ENCODE measurements around the gene SPA17. TPM values are rescaled to one million over a fixed set of nuclear protein-coding genes. Genes with fewer than 3 reads are reported as not detected.

Gene SPA17
- total and polyA plus RNA-seq, 2 of the 4 experiments (the other 2 are of a cell fraction) = 9.9 to 10.6 TPM

- TF ChIP-seq SMC3 (IDR thresholded peaks at IDR 0.05; ENCODE audit: low read depth, low read length) (no peak), RFX5 (IDR thresholded peaks at IDR 0.05; ENCODE audit: low read depth, low read length) (no peak), MXI1 (IDR thresholded peaks at IDR 0.05; ENCODE audit: borderline replicate concordance, low read depth, low read length) (no peak), BHLHE40 (IDR thresholded peaks at IDR 0.05; ENCODE audit: low read depth, low read length) (no peak), FOS (IDR thresholded peaks at IDR 0.05; ENCODE audit: low read depth, low read length) (no peak), NFE2L2 (IDR thresholded peaks at IDR 0.05; ENCODE audit: low read depth, low read length) (no peak), MAFK (IDR thresholded peaks at IDR 0.05; ENCODE audit: low read depth, low read length) (no peak), CHD1 (IDR thresholded peaks at IDR 0.05; ENCODE audit: low read depth, low read length) (no peak), POLR2A (IDR thresholded peaks at IDR 0.05; ENCODE audit: low read depth, low read length) (no peak), CEBPB (IDR thresholded peaks at IDR 0.05; ENCODE audit: low read depth, low read length) (no peak), RAD21 (IDR thresholded peaks at IDR 0.05; ENCODE audit: low read length) (no peak)
- TF ChIP-seq, protein P1, sequence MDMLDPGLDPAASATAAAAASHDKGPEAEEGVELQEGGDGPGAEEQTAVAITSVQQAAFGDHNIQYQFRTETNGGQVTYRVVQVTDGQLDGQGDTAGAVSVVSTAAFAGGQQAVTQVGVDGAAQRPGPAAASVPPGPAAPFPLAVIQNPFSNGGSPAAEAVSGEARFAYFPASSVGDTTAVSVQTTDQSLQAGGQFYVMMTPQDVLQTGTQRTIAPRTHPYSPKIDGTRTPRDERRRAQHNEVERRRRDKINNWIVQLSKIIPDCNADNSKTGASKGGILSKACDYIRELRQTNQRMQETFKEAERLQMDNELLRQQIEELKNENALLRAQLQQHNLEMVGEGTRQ (IDR thresholded peaks at IDR 0.05; ENCODE audit: low read depth, low read length) = no peak
- TF ChIP-seq, protein P2, sequence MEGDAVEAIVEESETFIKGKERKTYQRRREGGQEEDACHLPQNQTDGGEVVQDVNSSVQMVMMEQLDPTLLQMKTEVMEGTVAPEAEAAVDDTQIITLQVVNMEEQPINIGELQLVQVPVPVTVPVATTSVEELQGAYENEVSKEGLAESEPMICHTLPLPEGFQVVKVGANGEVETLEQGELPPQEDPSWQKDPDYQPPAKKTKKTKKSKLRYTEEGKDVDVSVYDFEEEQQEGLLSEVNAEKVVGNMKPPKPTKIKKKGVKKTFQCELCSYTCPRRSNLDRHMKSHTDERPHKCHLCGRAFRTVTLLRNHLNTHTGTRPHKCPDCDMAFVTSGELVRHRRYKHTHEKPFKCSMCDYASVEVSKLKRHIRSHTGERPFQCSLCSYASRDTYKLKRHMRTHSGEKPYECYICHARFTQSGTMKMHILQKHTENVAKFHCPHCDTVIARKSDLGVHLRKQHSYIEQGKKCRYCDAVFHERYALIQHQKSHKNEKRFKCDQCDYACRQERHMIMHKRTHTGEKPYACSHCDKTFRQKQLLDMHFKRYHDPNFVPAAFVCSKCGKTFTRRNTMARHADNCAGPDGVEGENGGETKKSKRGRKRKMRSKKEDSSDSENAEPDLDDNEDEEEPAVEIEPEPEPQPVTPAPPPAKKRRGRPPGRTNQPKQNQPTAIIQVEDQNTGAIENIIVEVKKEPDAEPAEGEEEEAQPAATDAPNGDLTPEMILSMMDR (conservative IDR thresholded peaks at IDR 0.05; ENCODE audit: low read depth, low read length) = no peak
- H2BK15ac ChIP-seq (ENCODE audit: low read depth, low read length) = no peak overlapping the region
- no peak for ATAC-seq (ENCODE audit: low read depth)
- no TSS peak for BruUV-seq (replicated peaks)
- H3K23ac ChIP-seq (ENCODE audit: low read depth, low read length) = no peak overlapping the region
- in situ Hi-C loops (cut with MboI; ENCODE audit: low sequenced_read_pairs) (loop anchor here (25.0 kb wide), 1 partner anchor 949 kb away; the partner anchor contains the start of gene STT3A), intact Hi-C loops (cut with micrococcal nuclease) (no loop called here), dilution Hi-C loops (cut with HindIII; ENCODE audit: low sequenced_read_pairs, unreplicated experiment) (no loop called here)
- H2AFZ ChIP-seq (replicated peaks; ENCODE audit: low read length, poor library complexity) = no peak overlapping the region
- no CpG with 5 or more reads among the region's 3 CpGs for WGBS, 2 experiments (ENCODE audit: extremely low coverage in 2 of 2, insufficient read length in 1 of 2)
- ChIA-PET CTCF (no interaction called here), POLR2A (ENCODE audit: unreplicated experiment) (no interaction called here)
- peaks cover 4% of the 10 kb centered on the region for H3K4me1 ChIP-seq (ENCODE audit: control insufficient read depth, insufficient read depth, low read length)
- H2BK120ac ChIP-seq (ENCODE audit: low read depth, low read length) = no peak overlapping the region
- H3K27ac ChIP-seq (ENCODE audit: insufficient read depth, low read length) = no peak overlapping the region
- no peak for DNase-seq
- H2BK5ac ChIP-seq (ENCODE audit: low read depth, low read length, poor library complexity, severe bottlenecking) = no peak overlapping the region
- H3K4ac ChIP-seq (ENCODE audit: low read depth, low read length) = no peak overlapping the region
- H3K14ac ChIP-seq (replicated peaks; ENCODE audit: low read depth, low read length) = no peak overlapping the region
- no peak overlapping the region for H3K18ac ChIP-seq (ENCODE audit: low read depth, low read length)
- no peak overlapping the region for H3K4me2 ChIP-seq (ENCODE audit: low read depth, low read length)
- H3K36me3 ChIP-seq (ENCODE audit: control insufficient read depth, insufficient read depth, low read length) = peaks cover 16% of the 10 kb centered on the region
- no peaks in the 10 kb centered on the region for H3K79me1 ChIP-seq (ENCODE audit: low read depth in 1 of 2, low read length in 2 of 2)
- H3K27me3 ChIP-seq (ENCODE audit: control insufficient read depth, insufficient read depth, low read length) = no peaks in the 10 kb centered on the region
- H2BK20ac ChIP-seq (ENCODE audit: low read depth, low read length) = no peak overlapping the region
- no peak overlapping the region for H3K4me3 ChIP-seq (ENCODE audit: insufficient read depth, low read depth, low read length)
- no peak overlapping the region for H4K91ac ChIP-seq (ENCODE audit: insufficient read depth, low read depth, low read length)
- H4K8ac ChIP-seq (ENCODE audit: low read depth in 2 of 2, low read length in 2 of 2) = no peak overlapping the region; a peak in 1 of 4 replicates
- H3K9me1 ChIP-seq (ENCODE audit: insufficient read depth, low read length) = peaks cover 4% of the 10 kb centered on the region; the same call in 1 of the 2 replicates
- H4K5ac ChIP-seq (ENCODE audit: low read depth, low read length) = no peak overlapping the region
- no peaks in the 10 kb centered on the region; the same call in 1 of the 2 replicates for H4K20me1 ChIP-seq (ENCODE audit: insufficient read depth, low read length)
- H2AK5ac ChIP-seq (ENCODE audit: low read depth, low read length) = no peak overlapping the region
- H3K9me3 ChIP-seq (ENCODE audit: control insufficient read depth, insufficient read depth, low read length) = no peaks in the 10 kb centered on the region
- no peak overlapping the region for H2AK9ac ChIP-seq (replicated peaks; ENCODE audit: low read depth, low read length, poor library complexity)
- no peak overlapping the region for H3K9ac ChIP-seq (ENCODE audit: low read depth, low read length)
- no peak overlapping the region for H3K56ac ChIP-seq (ENCODE audit: extremely low read depth, insufficient read depth, low read length)
These were observed 35.2 kb upstream of the SPA17 start for GRCh38 chr11:124638500-124638899.
